HL-60 (cell line): ENCODE data around the gene SOAT2.

ENCODE experiments used
- DNase-seq, 2 experiments: peaks; one replicate each; pipeline ENCODE4 v3.0.0-alpha.2; 2010 to 2020; ENCODE audit warnings: low read depth in 1 of 2, low spot score in 1 of 2
- H3K27ac ChIP-seq: fragments of 250-450 bp; sonication (Bioruptor Pico); replicated peaks from 2 replicates; pipeline ENCODE4 v1.5.1; 2020; ENCODE audit warnings: mild to moderate bottlenecking, moderate library complexity
- H3K27me3 ChIP-seq: fragments of 250-450 bp; sonication (Bioruptor Pico); 2 replicates; pipeline ENCODE4 v1.5.1; 2021; ENCODE audit warnings: mild to moderate bottlenecking, moderate library complexity; ENCODE audit not compliant: insufficient read depth, poor library complexity, severe bottlenecking
- H3K4me3 ChIP-seq: replicated peaks from 2 replicates; pipeline ENCODE4 v1.5.1; 2011; ENCODE audit warnings: mild to moderate bottlenecking, control low read depth, low read length; ENCODE audit not compliant: insufficient read depth
- CTCF ChIP-seq: IDR thresholded peaks from one replicate; pipeline ENCODE4 v1.5.1; 2011; ENCODE audit warnings: low read length, control low read depth, inconsistent platforms; ENCODE audit not compliant: insufficient read depth
- GABPA ChIP-seq: IDR thresholded peaks from 2 replicates; pipeline ENCODE4 v1.6.1; 2012; ENCODE audit warnings: low read depth
- POLR2AphosphoS5 ChIP-seq: IDR thresholded peaks from 2 replicates; pipeline ENCODE4 v1.6.1; 2012; ENCODE audit warnings: low read depth
- REST ChIP-seq: IDR thresholded peaks from 2 replicates; pipeline ENCODE4 v1.6.1; 2012; ENCODE audit warnings: low read depth; ENCODE audit not compliant: insufficient replicate concordance
- SPI1 ChIP-seq: IDR thresholded peaks from 2 replicates; pipeline ENCODE4 v1.6.1; 2012; ENCODE audit warnings: low read depth, mild to moderate bottlenecking, borderline replicate concordance

SOAT2 gene

GRCh38 chr12:53170215-53170614, 66.9 kb downstream of the SOAT2 start:
- Histone ChIP-seq H3K4me3 (no peak overlapping the region), H3K27me3 (no peaks in the 10 kb centered on the region), H3K27ac (no peak overlapping the region)
- TF ChIP-seq CTCF (no peak), POLR2AphosphoS5 (no peak), GABPA (no peak), SPI1 (no peak), REST (no peak)
- no peak for DNase-seq

- no peaks in the 10 kb centered on the region for H3K27me3 ChIP-seq
- H3K27ac ChIP-seq = no peak overlapping the region
- no peak overlapping the region for H3K4me3 ChIP-seq
- no peak for TF ChIP-seq GABPA
- no peak for TF ChIP-seq SPI1
- no peak for TF ChIP-seq CTCF
- no peak for TF ChIP-seq REST
- TF ChIP-seq POLR2AphosphoS5 = no peak
- DNase-seq = no peak
These were observed 67.8 kb downstream of the SOAT2 start for GRCh38 chr12:53170876-53171724.

GRCh38 chr12:53171725-53172329, 68.5 kb downstream of the SOAT2 start:
- no peak for TF ChIP-seq GABPA
- no peak for TF ChIP-seq SPI1
- no peak for TF ChIP-seq CTCF
- TF ChIP-seq POLR2AphosphoS5 = no peak
- no peak for TF ChIP-seq REST
- no peak for DNase-seq
- no peak overlapping the region for H3K4me3 ChIP-seq
- no peaks in the 10 kb centered on the region for H3K27me3 ChIP-seq
- no peak overlapping the region for H3K27ac ChIP-seq
